ENCODE results near the gene VGLL4.
"Not testable (repeated sequence)": the region's sequence is repeated elsewhere in the genome, so short reads cannot be mapped to it uniquely, and the experiment has no call there.

The VGLL4 gene

GRCh38 chr3:11530153-11530721 lies 113.5 kb downstream of the VGLL4 start:
- no peak for DNase-seq (ENCODE audit: low spot score)

DNA sequence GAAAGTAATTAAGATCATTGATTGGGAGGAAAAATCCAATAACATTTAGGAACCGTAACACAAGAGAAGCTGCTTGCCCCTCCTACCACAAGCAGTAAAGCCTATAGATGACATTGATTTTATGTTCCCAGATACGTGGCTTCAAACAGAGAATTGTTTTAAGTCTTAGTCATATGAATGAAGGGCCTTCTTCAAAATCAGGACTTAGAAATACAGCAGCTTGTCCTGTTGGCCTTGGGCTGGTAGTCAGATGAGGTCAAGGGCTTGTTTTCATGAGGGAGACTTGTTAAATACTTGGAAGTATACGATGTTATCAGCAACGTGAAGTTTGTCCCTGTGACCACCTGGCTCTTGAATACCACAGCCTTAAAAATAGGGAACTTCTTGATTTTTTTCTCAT lies 114.4 kb downstream of the VGLL4 start:
- no peak for DNase-seq (ENCODE audit: low spot score)

- DNase-seq (ENCODE audit: low spot score): not testable (repeated sequence)
These were observed 117.6 kb downstream of the VGLL4 start for GRCh38 chr3:11526121-11526520.

- no peak for DNase-seq (ENCODE audit: low spot score)
These were observed 120.1 kb downstream of the VGLL4 start for GRCh38 chr3:11523572-11524101.

- DNase-seq (ENCODE audit: low spot score): no peak
These were observed 120.7 kb downstream of the VGLL4 start for GRCh38 chr3:11522953-11523571.

- DNase-seq (ENCODE audit: low spot score): no peak
These were observed 121.4 kb downstream of the VGLL4 start for GRCh38 chr3:11522398-11522715.

DNA sequence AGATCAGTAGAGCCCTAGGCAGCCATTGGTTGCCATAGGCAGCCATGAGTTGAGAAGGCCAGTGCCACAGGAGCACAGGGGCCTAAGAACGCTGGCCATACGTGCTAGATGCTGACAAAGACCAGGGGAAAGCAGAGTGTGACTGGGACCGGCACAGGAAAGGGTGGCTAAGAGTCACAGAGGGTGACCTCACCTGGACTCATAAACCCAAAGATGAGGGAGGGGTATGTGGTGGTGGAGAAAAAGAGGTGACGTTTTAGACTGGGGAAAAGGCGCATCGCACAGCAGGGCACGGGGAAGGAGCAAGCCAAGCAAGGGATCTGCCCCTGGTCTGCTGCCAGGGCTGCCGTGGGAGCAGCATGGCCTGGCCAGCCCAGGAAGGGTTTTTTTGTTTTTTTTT lies 122.5 kb downstream of the VGLL4 start:
- no peak for DNase-seq (ENCODE audit: low spot score)

- DNase-seq (ENCODE audit: low spot score): no peak
These were observed 126.1 kb downstream of the VGLL4 start for GRCh38 chr3:11517601-11518000.

DNA sequence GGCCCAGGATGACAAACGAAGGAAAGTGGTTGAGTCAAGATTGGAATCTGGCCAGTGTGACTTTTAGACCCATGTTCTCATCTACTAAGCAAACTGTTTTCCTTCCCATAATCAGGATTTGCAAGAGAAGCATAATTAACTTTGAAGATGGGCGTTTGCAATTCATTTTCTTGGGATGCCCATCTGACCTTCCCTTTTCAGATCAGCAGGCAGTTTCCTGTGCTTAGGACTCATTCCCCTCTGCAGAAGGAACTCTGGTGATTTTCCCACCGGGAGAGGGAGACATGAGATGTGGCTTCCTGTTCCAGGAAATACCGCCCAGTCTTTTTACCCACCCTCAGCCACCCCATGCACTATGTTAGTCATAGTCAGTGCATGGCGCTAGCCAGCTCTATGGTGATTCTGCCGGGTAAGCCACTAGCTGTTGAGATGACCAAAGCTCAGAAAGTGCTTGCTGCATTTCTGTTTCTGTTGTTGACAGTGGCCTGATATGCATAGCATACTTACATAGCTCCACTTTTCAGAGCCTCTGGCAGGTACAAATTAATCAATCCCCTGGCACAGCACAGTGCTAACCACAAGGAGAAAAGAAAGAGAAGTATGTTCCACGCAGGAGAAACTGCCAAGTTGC lies 129.4 kb downstream of the VGLL4 start:
- DNase-seq (ENCODE audit: low spot score): peak; percentile 21

DNA sequence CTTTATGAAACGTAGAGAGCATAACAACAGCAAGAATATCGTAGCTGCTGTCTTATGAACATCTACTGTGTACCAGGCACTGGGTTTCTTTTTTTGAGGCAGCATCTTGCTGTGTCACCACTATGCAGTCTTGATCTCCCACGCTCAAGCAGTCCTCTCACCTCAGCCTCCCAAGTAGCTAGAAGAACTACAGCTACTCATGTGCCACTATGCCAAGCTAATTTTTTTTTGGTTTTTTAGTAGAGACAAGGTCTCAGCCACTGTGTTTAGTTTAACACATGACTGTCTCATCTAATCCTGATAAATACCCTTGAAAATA lies 129.9 kb downstream of the VGLL4 start:
- DNase-seq (ENCODE audit: low spot score): no peak

DNA sequence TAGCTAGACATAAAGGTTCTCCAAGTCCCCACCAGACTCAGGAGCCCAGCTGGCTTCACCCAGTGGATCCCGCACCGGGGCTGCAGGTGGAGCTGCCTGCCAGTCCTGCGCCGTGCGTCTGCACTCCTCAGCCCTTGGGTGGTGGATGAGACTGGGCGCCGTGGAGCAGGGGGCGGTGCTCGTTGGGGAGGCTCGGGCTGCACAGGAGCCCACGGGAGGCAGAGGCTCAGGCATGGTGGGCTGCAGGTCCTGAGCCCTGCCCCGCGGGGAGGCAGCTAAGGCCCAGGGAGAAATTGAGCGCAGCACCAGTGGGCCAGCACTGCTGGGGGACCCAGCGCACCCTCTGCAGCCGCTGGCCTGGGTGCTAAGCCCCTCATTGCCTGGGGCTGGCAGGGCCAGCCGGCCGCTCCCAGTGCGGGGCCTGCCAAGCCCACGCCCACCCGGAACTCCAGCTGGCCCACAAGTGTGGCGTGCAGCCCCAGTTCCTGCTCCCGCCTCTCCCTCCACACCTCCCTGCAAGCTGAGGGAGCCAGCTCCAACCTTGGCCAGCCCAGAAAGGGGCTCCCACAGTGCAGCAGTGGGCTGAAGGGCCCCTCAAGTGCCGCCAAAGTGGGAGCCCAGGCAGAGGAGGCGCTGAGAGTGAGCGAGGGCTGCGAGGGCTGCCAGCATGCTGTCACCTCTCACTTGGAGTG lies 130.4 kb downstream of the VGLL4 start:
- DNase-seq (ENCODE audit: low spot score): not testable (repeated sequence)

GRCh38 chr3:11511606-11512005 lies 132.1 kb downstream of the VGLL4 start:
- not testable (repeated sequence) for DNase-seq (ENCODE audit: low spot score)

DNA sequence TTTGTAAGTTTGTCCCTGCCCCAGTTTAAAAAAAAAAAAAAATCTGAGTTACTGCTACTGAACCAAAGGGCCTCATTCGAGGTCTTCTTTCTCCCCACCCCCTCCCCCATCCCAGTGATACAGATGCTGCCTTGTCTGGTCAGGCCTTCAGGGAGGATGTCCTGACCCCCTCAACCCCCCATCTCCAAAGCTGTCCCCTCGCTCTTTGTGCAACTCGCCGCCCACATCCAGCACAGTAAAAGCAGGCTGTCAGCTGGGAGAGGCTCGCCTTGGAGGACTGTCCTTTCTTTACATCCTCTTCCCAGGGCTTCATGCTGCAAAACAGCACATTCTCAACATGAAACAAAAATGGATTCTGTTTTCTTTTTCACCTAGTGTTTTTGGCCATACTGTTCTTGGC lies 133.4 kb downstream of the VGLL4 start:
- DNase-seq (ENCODE audit: low spot score): no peak

- no peak for DNase-seq (ENCODE audit: low spot score)
These were observed 133.7 kb downstream of the VGLL4 start for GRCh38 chr3:11510001-11510340.

DNA sequence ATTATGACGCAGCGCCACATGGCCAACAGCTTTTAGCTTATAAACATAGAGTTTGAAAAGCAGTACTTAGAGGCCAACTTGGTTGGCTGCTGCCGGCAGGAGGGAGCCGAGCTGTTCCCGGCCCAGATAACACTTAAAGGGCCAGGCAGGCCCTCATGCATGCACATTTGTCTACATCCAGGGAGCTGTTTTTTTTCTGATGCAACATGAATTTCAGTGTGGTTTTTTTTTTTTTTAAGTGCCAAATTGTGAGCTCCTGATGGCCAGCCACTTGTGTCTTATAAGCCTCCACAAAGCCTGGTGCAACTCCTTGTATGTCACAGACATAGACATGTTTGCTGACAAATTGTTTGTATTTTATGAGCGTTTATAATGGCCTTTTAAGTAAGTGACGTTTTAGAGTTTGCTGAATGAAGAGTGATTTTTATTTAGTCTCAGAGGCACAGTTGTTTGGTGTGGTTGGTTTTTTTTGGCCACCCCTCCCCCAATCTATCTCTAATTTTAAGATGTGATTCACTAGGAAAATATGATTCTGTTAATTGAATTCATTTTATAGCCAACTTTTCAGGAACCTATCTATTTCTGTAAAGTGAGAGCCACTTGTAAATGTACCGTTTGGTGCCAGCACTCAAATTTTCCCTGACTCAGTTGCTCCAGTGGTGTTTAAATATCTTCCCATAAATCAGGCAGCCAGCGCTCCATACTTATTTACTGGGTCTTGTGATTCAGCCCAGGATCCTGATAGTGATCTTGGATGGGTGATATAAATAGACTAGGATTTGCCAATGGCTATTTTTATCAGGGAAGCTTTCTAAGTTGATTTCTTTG lies 134.3 kb downstream of the VGLL4 start:
- DNase-seq (ENCODE audit: low spot score): no peak

- no peak for DNase-seq (ENCODE audit: low spot score)
These were observed 135.2 kb downstream of the VGLL4 start for GRCh38 chr3:11508346-11509172.

DNA sequence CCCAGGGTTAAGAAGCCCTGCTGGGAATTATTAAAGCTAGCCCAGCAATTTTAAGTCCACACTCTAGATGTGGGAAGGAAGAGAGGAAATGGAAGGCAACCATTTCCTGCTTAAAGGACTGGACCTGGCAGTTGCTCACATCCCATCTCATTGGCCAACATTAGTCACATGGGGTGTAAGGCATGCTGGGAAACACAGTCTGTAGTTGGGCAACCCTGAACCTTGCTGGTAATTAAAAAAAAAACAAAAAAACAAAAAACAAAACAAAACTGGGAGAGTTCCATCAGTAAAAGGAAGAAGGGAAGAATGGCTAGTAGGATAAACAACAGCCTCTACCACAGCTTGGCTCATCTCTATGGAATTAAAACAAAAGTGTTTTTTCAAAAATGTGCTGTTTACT lies 136.0 kb downstream of the VGLL4 start:
- peak; percentile 21 for DNase-seq (ENCODE audit: low spot score)

Data from RKO (cell line).